Neural progenitor cell (in vitro differentiated cells): Measurements from ENCODE around the gene SEPTIN12. TPM values are rescaled to one million over a fixed set of nuclear protein-coding genes. Genes with fewer than 3 reads are reported as not detected.

Experiments
- DNase-seq: peaks from one replicate; pipeline ENCODE4 v3.0.0-alpha.2; 2016; ENCODE audit warnings: low spot score
- H2AFZ ChIP-seq: fragments of 200-600 bp; sonication (generic); replicated peaks from 2 replicates; pipeline ENCODE4 v1.6.1; 2016; ENCODE audit warnings: antibody characterized with exemption
- H3F3A ChIP-seq: fragments of 200-600 bp; sonication (generic); 2 replicates; pipeline ENCODE4 v1.6.1; 2016; ENCODE audit warnings: antibody characterized with exemption, low read depth
- H3K27ac ChIP-seq: fragments of 200-600 bp; sonication (generic); 2 replicates; pipeline ENCODE4 v1.5.1; 2016; ENCODE audit warnings: mild to moderate bottlenecking
- H3K27me3 ChIP-seq: fragments of 200-600 bp; sonication (generic); 2 replicates; pipeline ENCODE4 v1.6.1; 2016; ENCODE audit warnings: mild to moderate bottlenecking, moderate library complexity
- H3K36me3 ChIP-seq: fragments of 200-600 bp; sonication (generic); 2 replicates; pipeline ENCODE4 v1.5.1; 2016
- H3K4me1 ChIP-seq: fragments of 200-600 bp; sonication (generic); 2 replicates; pipeline ENCODE4 v1.6.1; 2016; ENCODE audit warnings: mixed run types
- H3K4me2 ChIP-seq: fragments of 200-600 bp; sonication (generic); 2 replicates; pipeline ENCODE4 v1.6.1; 2016
- H3K4me3 ChIP-seq: fragments of 200-600 bp; sonication (generic); 2 replicates; pipeline ENCODE4 v1.5.1; 2016
- H3K79me2 ChIP-seq: fragments of 200-600 bp; sonication (generic); 2 replicates; pipeline ENCODE4 v1.6.1; 2016; ENCODE audit warnings: low read depth
- H3K9ac ChIP-seq: fragments of 200-600 bp; sonication (generic); 2 replicates; pipeline ENCODE4 v1.6.1; 2016
- H3K9me3 ChIP-seq: fragments of 200-600 bp; sonication (generic); 2 replicates; pipeline ENCODE4 v1.5.1; 2016; ENCODE audit warnings: low read depth
- H4K20me1 ChIP-seq: fragments of 200-600 bp; sonication (generic); 2 replicates; pipeline ENCODE4 v1.6.1; 2016; ENCODE audit warnings: low read depth
- H3K27ac Mint-ChIP-seq: 3 replicates; pipeline ENCODE4 v1.8.0; 2021; ENCODE audit warnings: mixed read lengths
- H3K27me3 Mint-ChIP-seq: 2 replicates; pipeline ENCODE4 v1.8.0; 2022; ENCODE audit warnings: low read depth, mild to moderate bottlenecking, inconsistent platforms, moderate library complexity, mixed read lengths; ENCODE audit not compliant: insufficient read depth
- H3K36me3 Mint-ChIP-seq: 3 replicates; pipeline ENCODE4 v1.8.0; 2021; ENCODE audit warnings: mixed read lengths
- H3K4me1 Mint-ChIP-seq: 3 replicates; pipeline ENCODE4 v1.8.0; 2021; ENCODE audit warnings: mixed read lengths
- H3K4me3 Mint-ChIP-seq: 3 replicates; pipeline ENCODE4 v1.8.0; 2021; ENCODE audit warnings: mild to moderate bottlenecking, moderate library complexity, mixed read lengths
- H3K9me3 Mint-ChIP-seq: 3 replicates; pipeline ENCODE4 v1.8.0; 2020; ENCODE audit warnings: mixed read lengths
- EZH2 ChIP-seq: fragments of 200-600 bp; sonication (generic); IDR thresholded peaks from 2 replicates; pipeline ENCODE4 v1.6.1; 2017; ENCODE audit warnings: antibody characterized with exemption, mild to moderate bottlenecking, moderate library complexity
- EZH2phosphoT487 ChIP-seq: fragments of 200-600 bp; sonication (generic); IDR thresholded peaks from 2 replicates; pipeline ENCODE4 v1.6.1; 2017; ENCODE audit warnings: antibody characterized with exemption
- total RNA-seq: library from RNA; depleted of rRNA; stranded (reverse); fragments of >200 nt; gene quantifications from 2 replicates; pipeline ENCODE4 v1.2.3, GENCODE V29; 2015; ENCODE audit warnings: low replicate concordance
- TF ChIP-seq, protein P1 (sequence below): fragments of 200-600 bp; sonication (generic); IDR thresholded peaks from 2 replicates; pipeline ENCODE4 v1.5.1; 2017; ENCODE audit warnings: antibody characterized with exemption, mild to moderate bottlenecking

Gene SEPTIN12
- total RNA-seq, 1 donor from 2014 or later = not detected

DNA sequence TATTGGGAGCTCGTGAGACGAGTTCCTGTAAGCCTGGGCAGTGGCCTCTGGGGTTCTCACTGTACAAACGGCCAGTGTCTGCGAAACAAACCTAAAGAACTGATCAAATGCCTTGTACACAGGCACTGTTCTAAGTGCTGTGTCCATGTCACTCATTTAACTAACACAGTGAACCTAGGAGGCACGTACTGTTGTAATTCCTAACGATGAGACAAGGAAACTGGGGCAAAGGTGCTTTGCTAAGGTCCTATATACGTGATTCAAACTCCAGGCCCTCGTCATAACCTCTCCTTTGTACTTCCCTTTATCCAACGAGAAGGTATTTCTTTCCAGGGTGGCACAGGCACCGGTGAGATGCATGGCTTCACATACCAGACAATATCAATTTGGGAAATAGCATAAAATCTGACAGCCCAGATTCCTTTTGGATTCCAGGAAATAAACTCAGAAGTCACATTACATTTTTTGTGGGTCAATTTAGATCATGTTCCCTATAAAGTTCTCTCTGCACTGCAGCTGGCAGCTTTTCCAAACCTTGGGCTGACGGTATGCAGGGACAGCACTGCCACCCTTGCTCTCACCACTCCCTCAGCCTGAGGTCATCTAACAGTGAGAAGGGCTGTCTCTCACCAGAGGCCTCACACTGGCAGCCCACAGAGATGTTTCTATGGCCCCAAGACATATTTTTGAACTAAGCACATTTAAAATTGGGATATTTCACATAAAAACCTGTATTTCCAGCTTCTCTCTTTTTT, 40.6 kb upstream of the SEPTIN12 start:
- no peaks in the 10 kb centered on the region for H3K9me3 Mint-ChIP-seq
- H3K27me3 ChIP-seq = no peaks in the 10 kb centered on the region
- no peak overlapping the region for H2AFZ ChIP-seq
- no peak overlapping the region for H3K27ac ChIP-seq
- no peak for DNase-seq
- H4K20me1 ChIP-seq = peaks cover 7% of the 10 kb centered on the region
- peaks cover 10% of the 10 kb centered on the region for H3K36me3 ChIP-seq
- no peak overlapping the region for H3K4me3 ChIP-seq
- H3K9me3 ChIP-seq = no peaks in the 10 kb centered on the region
- no peaks in the 10 kb centered on the region for H3K79me2 ChIP-seq
- no peaks in the 10 kb centered on the region for H3K27me3 Mint-ChIP-seq
- TF ChIP-seq, protein P1, sequence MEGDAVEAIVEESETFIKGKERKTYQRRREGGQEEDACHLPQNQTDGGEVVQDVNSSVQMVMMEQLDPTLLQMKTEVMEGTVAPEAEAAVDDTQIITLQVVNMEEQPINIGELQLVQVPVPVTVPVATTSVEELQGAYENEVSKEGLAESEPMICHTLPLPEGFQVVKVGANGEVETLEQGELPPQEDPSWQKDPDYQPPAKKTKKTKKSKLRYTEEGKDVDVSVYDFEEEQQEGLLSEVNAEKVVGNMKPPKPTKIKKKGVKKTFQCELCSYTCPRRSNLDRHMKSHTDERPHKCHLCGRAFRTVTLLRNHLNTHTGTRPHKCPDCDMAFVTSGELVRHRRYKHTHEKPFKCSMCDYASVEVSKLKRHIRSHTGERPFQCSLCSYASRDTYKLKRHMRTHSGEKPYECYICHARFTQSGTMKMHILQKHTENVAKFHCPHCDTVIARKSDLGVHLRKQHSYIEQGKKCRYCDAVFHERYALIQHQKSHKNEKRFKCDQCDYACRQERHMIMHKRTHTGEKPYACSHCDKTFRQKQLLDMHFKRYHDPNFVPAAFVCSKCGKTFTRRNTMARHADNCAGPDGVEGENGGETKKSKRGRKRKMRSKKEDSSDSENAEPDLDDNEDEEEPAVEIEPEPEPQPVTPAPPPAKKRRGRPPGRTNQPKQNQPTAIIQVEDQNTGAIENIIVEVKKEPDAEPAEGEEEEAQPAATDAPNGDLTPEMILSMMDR = no peak
- TF ChIP-seq EZH2phosphoT487 (no peak), EZH2 (no peak)
- H3K4me1 ChIP-seq = peaks cover 5% of the 10 kb centered on the region
- no peak overlapping the region for H3K9ac ChIP-seq
- no peak overlapping the region for H3K4me3 Mint-ChIP-seq
- peaks cover 10% of the 10 kb centered on the region for H3F3A ChIP-seq
- H3K27ac Mint-ChIP-seq = no peak overlapping the region
- no peaks in the 10 kb centered on the region for H3K4me1 Mint-ChIP-seq
- H3K36me3 Mint-ChIP-seq = peaks cover 32% of the 10 kb centered on the region
- H3K4me2 ChIP-seq = no peak overlapping the region

DNA sequence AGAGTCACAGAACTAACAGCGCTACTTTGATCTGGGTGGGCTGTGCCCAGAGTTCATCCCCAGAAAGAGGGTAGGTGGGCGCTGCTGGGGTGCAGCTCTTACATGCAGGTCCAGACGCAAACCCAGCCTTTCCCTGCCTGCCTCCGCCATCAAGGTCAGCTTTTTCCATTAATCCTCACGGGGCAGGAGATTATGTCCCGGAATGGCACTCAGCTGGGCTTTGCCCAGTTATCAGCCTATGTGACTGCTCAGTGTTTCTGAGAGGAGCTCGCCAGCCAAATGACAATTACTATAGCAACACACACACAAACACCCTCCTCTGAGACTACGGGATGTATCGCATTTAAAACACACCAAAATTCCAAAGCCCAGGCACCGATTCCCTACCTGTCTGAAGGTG, 38.8 kb upstream of the SEPTIN12 start:
- Mint-ChIP-seq H3K36me3 (peaks cover 31% of the 10 kb centered on the region), H3K27ac (no peak overlapping the region), H3K27me3 (no peaks in the 10 kb centered on the region), H3K4me3 (no peak overlapping the region), H3K4me1 (no peaks in the 10 kb centered on the region), H3K9me3 (no peaks in the 10 kb centered on the region)
- no peaks in the 10 kb centered on the region for H3K36me3 ChIP-seq
- H3K27me3 ChIP-seq = no peaks in the 10 kb centered on the region
- no peak overlapping the region for H2AFZ ChIP-seq
- no peak overlapping the region for H3K9ac ChIP-seq
- H3K27ac ChIP-seq = no peak overlapping the region
- peaks cover 5% of the 10 kb centered on the region for H3K4me1 ChIP-seq
- H3K79me2 ChIP-seq = no peaks in the 10 kb centered on the region
- no peak overlapping the region for H3K4me3 ChIP-seq
- peaks cover 7% of the 10 kb centered on the region for H4K20me1 ChIP-seq
- no peaks in the 10 kb centered on the region for H3K9me3 ChIP-seq
- no peak for DNase-seq
- TF ChIP-seq EZH2phosphoT487 = no peak
- no peak for TF ChIP-seq EZH2
- TF ChIP-seq, protein P1 = no peak
- H3F3A ChIP-seq = peaks cover 10% of the 10 kb centered on the region
- H3K4me2 ChIP-seq = no peak overlapping the region

DNA sequence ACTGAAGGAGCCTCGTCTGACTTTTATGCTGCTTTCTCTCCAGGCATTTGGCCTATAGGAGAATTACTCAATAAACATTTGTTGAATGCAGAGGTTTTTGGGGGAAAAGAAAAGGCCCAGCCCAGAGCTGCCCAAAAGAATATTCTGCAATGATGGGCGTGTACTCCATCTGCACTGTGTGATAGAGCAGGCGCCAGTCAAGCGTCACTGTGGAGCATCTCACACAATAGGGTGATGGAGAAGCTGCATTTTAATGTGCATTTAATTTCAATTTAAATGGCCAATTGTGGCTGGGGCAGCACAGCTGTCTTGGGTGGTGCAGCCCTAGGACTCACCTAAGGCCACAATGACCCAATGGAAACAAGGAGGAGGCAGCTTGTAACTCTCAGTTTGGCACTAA, 38.4 kb upstream of the SEPTIN12 start:
- Histone ChIP-seq H4K20me1 (peaks cover 7% of the 10 kb centered on the region), H3K9me3 (no peaks in the 10 kb centered on the region), H3F3A (peaks cover 10% of the 10 kb centered on the region), H3K27ac (no peak overlapping the region), H3K9ac (no peak overlapping the region), H3K36me3 (peaks cover 3% of the 10 kb centered on the region), H3K4me1 (peaks cover 5% of the 10 kb centered on the region), H3K4me2 (no peak overlapping the region), H3K4me3 (no peak overlapping the region), H3K27me3 (no peaks in the 10 kb centered on the region), H3K79me2 (no peaks in the 10 kb centered on the region), H2AFZ (no peak overlapping the region)
- no peaks in the 10 kb centered on the region for H3K9me3 Mint-ChIP-seq
- DNase-seq = no peak
- H3K4me1 Mint-ChIP-seq = no peaks in the 10 kb centered on the region
- H3K4me3 Mint-ChIP-seq = no peak overlapping the region
- H3K27ac Mint-ChIP-seq = no peak overlapping the region
- H3K27me3 Mint-ChIP-seq = no peaks in the 10 kb centered on the region
- TF ChIP-seq EZH2phosphoT487 = no peak
- TF ChIP-seq EZH2 = no peak
- TF ChIP-seq, protein P1 = no peak
- peaks cover 33% of the 10 kb centered on the region for H3K36me3 Mint-ChIP-seq
